A549 (cell line): Measurements from ENCODE around the gene TOP2A. TPM values are rescaled to one million over a fixed set of nuclear protein-coding genes. Genes with fewer than 3 reads are reported as not detected.

Source experiments
- ATAC-seq, 2 experiments: fragments of 200-7000 bp in 1 of 2; fragments of >200 bp in 1 of 2; cut with Nextera tagmentation in 1 of 2; cut with Tn5 transposase in 1 of 2; 3 replicates each; pipeline versions ENCODE4 v1.8.0 to v1.9.1; 2018 to 2020; ENCODE audit warnings: mild to moderate bottlenecking in 1 of 2, moderate library complexity in 1 of 2
- CTCF ChIA-PET: fragments of 300-600 bp; sonication (Branson Sonifier 250); formaldehyde crosslinking; extraction: SDS; loops from one replicate; lab custom pipeline; 2021; ENCODE audit warnings: antibody characterized with exemption, inconsistent platforms; lab: Yijun Ruan, JAX
- POLR2A ChIA-PET: fragments of 350-600 bp; formaldehyde crosslinking; extraction: SDS; loops from one replicate; lab custom pipeline; 2021; ENCODE audit warnings: antibody characterized with exemption, inconsistent platforms; lab: Yijun Ruan, JAX
- DNase-seq, 2 experiments: peaks; one replicate each; pipeline versions ENCODE4 v3.0.0 to v3.0.0-alpha.2; 2011 to 2016; ENCODE audit warnings: low read depth in 1 of 2, low spot score in 1 of 2
- FAIRE-seq: peaks from 2 replicates; lab custom pipeline; 2011; peaks lifted over from hg19 to GRCh38; lab: Jason Lieb, UNC
- H3K27ac ChIP-seq, 2 experiments: fragments of >200 bp; sonication (Bioruptor Twin); formaldehyde crosslinking; 3 replicates each; pipeline ENCODE4 v1.5.1; 2016 to 2017
- H3K4me1 ChIP-seq: fragments of >200 bp; sonication (Bioruptor Twin); formaldehyde crosslinking; 3 replicates; pipeline ENCODE4 v1.6.1; 2016
- H3K4me2 ChIP-seq: fragments of >200 bp; sonication (Bioruptor Twin); formaldehyde crosslinking; 3 replicates; pipeline ENCODE4 v1.6.1; 2016
- H3K4me3 ChIP-seq: fragments of >200 bp; sonication (Bioruptor Twin); formaldehyde crosslinking; 3 replicates; pipeline ENCODE4 v1.5.1; 2016
- H3K9me3 ChIP-seq: fragments of >200 bp; sonication (Bioruptor Twin); formaldehyde crosslinking; 3 replicates; pipeline ENCODE4 v1.6.1; 2016
- BHLHE40 ChIP-seq: IDR thresholded peaks from 2 replicates; pipeline ENCODE4 v1.6.1; 2012; ENCODE audit warnings: low read depth, low read length, inconsistent platforms
- CBX2 ChIP-seq: fragments of 200-600 bp; sonication (generic); IDR thresholded peaks from 2 replicates; pipeline ENCODE4 v1.6.1; 2016; ENCODE audit warnings: low read depth, mild to moderate bottlenecking, borderline replicate concordance
- ESRRA ChIP-seq: fragments of 150-350 bp; IDR thresholded peaks from 2 replicates; pipeline ENCODE4 v1.6.1; 2014; ENCODE audit warnings: mild to moderate bottlenecking, low read length, borderline replicate concordance
- FOSL2 ChIP-seq, 2 experiments: fragments of 450-650 bp in 1 of 2; fragments of >200 bp in 1 of 2; sonication (Bioruptor Twin) in 1 of 2; formaldehyde crosslinking; IDR thresholded peaks; 2 replicates each; pipeline versions ENCODE4 v1.5.0 to v1.6.1; 2016 to 2020; ENCODE audit warnings: mild to moderate bottlenecking in 1 of 2, moderate library complexity in 1 of 2
- FOXS1 ChIP-seq: fragments of 250-450 bp; sonication (Bioruptor Pico); IDR thresholded peaks from 2 replicates; pipeline ENCODE4 v1.5.0; 2020; ENCODE audit warnings: mild to moderate bottlenecking, moderate library complexity
- HEYL ChIP-seq: fragments of 250-450 bp; sonication (Bioruptor Pico); IDR thresholded peaks from 2 replicates; pipeline ENCODE4 v1.8.0; 2021; ENCODE audit warnings: mild to moderate bottlenecking, moderate library complexity
- MYC ChIP-seq: IDR thresholded peaks from 2 replicates; pipeline ENCODE4 v1.6.1; 2012; ENCODE audit warnings: mild to moderate bottlenecking, inconsistent platforms, low read length, improper control_type of control experiment, borderline replicate concordance
- NR3C1 ChIP-seq: fragments of >200 bp; sonication (Bioruptor Twin); formaldehyde crosslinking; IDR thresholded peaks from 3 replicates; pipeline ENCODE4 v1.6.1; 2017
- PHF8 ChIP-seq: fragments of 200-600 bp; sonication (generic); IDR thresholded peaks from 2 replicates; pipeline ENCODE4 v1.6.1; 2016; ENCODE audit warnings: low read depth, mild to moderate bottlenecking, antibody characterized with exemption, moderate library complexity, borderline replicate concordance
- POLR2AphosphoS2 ChIP-seq: conservative IDR thresholded peaks from 2 replicates; pipeline ENCODE4 v1.6.1; 2012; ENCODE audit warnings: low read length, improper control_type of control experiment, inconsistent platforms
- RARB ChIP-seq: fragments of 250-450 bp; sonication (Bioruptor Pico); IDR thresholded peaks from 2 replicates; pipeline ENCODE4 v1.8.0; 2021; ENCODE audit warnings: mild to moderate bottlenecking, moderate library complexity
- REST ChIP-seq: fragments of 200-600 bp; sonication (generic); IDR thresholded peaks from 2 replicates; pipeline ENCODE4 v1.6.1; 2016; ENCODE audit warnings: antibody characterized with exemption, mild to moderate bottlenecking, moderate library complexity
- SREBF2 ChIP-seq: fragments of 450-650 bp; IDR thresholded peaks from 2 replicates; pipeline ENCODE4 v1.6.1; 2014; ENCODE audit warnings: mild to moderate bottlenecking, moderate library complexity
- WGBS: methylation state at CpG from one replicate; pipeline ENCODE4 v1.1.6; 2017; ENCODE audit errors: missing lambda C conversion rate; 5-methylcytosine and 5-hydroxymethylcytosine counted together
- polyA plus RNA-seq, 4 experiments: library from polyadenylated mRNA; depleted of rRNA in 3 of 4; stranded (reverse); fragments of >200 nt; fragmentation: RNase III in 1 of 4; extraction: RNeasy Plus Mini Kit Qiagen cat#74134 plus additional on column Dnase treatment in 1 of 4; gene quantifications; 2 replicates in 3 of 4; 3 replicates in 1 of 4; pipeline ENCODE4 v1.2.3, GENCODE V29; 2011 to 2017

The TOP2A gene
- polyA plus RNA-seq, 2 of the 4 experiments (the other 2 are of a cell fraction) = 226 to 416 TPM

- no peak for TF ChIP-seq FOSL2 (IDR thresholded peaks at IDR 0.05)
- peak; percentile 75 for TF ChIP-seq FOSL2 (CRISPR knock-in tag; IDR thresholded peaks at IDR 0.05)
- no peak for TF ChIP-seq PHF8
- no peak for TF ChIP-seq NR3C1
- no peak for TF ChIP-seq MYC
- TF ChIP-seq RARB (CRISPR knock-in tag) = no peak
Measured at GRCh38 chr17:40358323-40359038, 59.2 kb downstream of the TOP2A start (continued).

- FAIRE-seq = no peak
- Histone ChIP-seq H3K9me3 (no peaks in the 10 kb centered on the region), H3K4me3 (no peak overlapping the region), H3K4me2 (no peak overlapping the region), H3K27ac (peak overlapping the region in 1 of 2 experiments; percentile 45; a peak in 3 of 6 replicates), H3K4me1 (peaks cover 42% of the 10 kb centered on the region)
- DNase-seq = no peak
- WGBS = 83% methylated on average over 14 of the region's 19 CpGs
- TF ChIP-seq CBX2 = no peak
- ChIA-PET CTCF (interaction anchor here (0.6 to 40.3 kb wide), 30 partner anchors 8 to 1311 kb away, joined by 3 to 2395 read pairs (median 4); partner anchors contain the start of genes CDC6, GJD3, RARA and TOP2A), POLR2A (no interaction called here)
- ATAC-seq = no peak
Measured at GRCh38 chr17:40356990-40357881, 60.5 kb downstream of the TOP2A start.

- TF ChIP-seq BHLHE40 = no peak
- TF ChIP-seq FOXS1 = no peak
- TF ChIP-seq HEYL (CRISPR knock-in tag) = no peak
- no peak for TF ChIP-seq REST
- no peak for TF ChIP-seq POLR2AphosphoS2
- TF ChIP-seq ESRRA = no peak
- TF ChIP-seq SREBF2 = no peak
- H3K27ac ChIP-seq = peak overlapping the region in 1 of 2 experiments; percentile 45; a peak in 2 of 6 replicates
Measured at GRCh38 chr17:40355804-40356758, 61.6 kb downstream of the TOP2A start.

More at GRCh38 chr17:40355804-40356758, 61.6 kb downstream of the TOP2A start:
- 85% methylated on average over 28 of the region's 33 CpGs for WGBS
- ATAC-seq = no peak
- Histone ChIP-seq H3K4me1 (peaks cover 44% of the 10 kb centered on the region), H3K9me3 (no peaks in the 10 kb centered on the region), H3K4me2 (no peak overlapping the region), H3K4me3 (no peak overlapping the region)
- POLR2A ChIA-PET = interaction anchor here (2.0 kb wide), 1 partner anchor 46 kb away, joined by 6 read pairs; no protein-coding TSS in a partner anchor
- no peak for FAIRE-seq
- DNase-seq = no peak
- CTCF ChIA-PET = interaction anchor here (0.6 to 40.3 kb wide), 24 partner anchors 9 to 226 kb away, joined by 3 to 2395 read pairs (median 6); partner anchors contain the start of genes CDC6, GJD3, RARA and TOP2A
